ENCODE measurements around the gene BPIFB1.

BPIFB1 gene

GRCh38 chr20:33277471-33278441 lies 5.3 kb upstream of the BPIFB1 start:
- TF ChIP-seq, protein P1, sequence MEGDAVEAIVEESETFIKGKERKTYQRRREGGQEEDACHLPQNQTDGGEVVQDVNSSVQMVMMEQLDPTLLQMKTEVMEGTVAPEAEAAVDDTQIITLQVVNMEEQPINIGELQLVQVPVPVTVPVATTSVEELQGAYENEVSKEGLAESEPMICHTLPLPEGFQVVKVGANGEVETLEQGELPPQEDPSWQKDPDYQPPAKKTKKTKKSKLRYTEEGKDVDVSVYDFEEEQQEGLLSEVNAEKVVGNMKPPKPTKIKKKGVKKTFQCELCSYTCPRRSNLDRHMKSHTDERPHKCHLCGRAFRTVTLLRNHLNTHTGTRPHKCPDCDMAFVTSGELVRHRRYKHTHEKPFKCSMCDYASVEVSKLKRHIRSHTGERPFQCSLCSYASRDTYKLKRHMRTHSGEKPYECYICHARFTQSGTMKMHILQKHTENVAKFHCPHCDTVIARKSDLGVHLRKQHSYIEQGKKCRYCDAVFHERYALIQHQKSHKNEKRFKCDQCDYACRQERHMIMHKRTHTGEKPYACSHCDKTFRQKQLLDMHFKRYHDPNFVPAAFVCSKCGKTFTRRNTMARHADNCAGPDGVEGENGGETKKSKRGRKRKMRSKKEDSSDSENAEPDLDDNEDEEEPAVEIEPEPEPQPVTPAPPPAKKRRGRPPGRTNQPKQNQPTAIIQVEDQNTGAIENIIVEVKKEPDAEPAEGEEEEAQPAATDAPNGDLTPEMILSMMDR (conservative IDR thresholded peaks at IDR 0.05): no peak
- no peak for TF ChIP-seq ZFX (IDR thresholded peaks at IDR 0.05)
- no peak overlapping the region for H3K27ac ChIP-seq

DNA sequence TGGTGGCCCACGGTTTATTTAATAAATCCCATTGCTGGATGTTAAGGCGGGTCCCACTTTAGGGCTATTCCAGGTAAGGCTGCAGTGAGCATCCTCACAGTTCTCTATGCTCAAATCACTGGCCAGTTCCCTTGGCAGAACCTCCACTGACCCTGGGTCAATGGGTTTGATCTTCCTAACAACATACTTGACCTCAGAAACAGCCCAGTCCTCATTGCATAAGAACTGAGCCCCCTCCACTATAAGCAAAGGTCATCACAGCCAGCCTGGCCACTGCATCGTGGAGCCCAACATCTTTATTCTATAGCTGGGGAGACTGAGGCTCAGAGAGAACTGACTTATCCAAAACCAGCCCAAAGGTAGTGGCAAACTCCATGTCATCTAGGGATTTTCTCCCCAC lies 4.3 kb upstream of the BPIFB1 start:
- H3K27ac ChIP-seq: no peak overlapping the region
- TF ChIP-seq, protein P1 (conservative IDR thresholded peaks at IDR 0.05): no peak
- TF ChIP-seq ZFX (IDR thresholded peaks at IDR 0.05): no peak

DNA sequence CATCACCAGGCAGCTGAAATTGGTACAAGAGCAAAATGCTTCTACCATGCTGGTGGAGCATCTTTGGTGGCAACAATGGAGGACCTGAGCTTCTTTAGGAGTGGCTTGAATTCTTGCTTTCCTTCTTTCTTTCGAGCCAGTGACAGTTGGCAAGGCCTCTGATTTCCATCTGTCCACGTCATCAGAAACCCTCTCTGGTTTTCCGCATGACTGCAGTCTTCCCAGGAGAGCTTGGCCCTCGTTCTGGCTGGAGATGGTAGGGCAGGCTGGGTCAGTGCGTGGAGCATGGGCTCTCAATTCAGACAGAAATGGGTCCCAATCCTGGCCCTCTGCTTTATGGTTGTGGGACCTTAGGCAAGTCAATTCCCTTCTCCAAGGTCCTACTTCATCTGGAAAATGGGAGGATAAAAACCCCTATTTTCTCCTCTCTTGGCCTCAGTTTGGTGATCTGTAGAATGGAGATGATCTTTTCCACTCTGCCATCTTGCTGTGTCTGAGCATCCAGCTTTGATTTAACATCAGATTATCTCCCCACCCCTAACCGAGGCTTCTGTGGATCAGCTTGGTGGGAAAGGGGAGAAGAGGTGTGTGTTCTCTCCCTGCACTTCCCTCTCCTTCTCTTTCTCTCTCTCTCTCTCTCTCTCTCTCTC lies 3.6 kb upstream of the BPIFB1 start:
- TF ChIP-seq ZFX (IDR thresholded peaks at IDR 0.05): no peak
- TF ChIP-seq, protein P1 (conservative IDR thresholded peaks at IDR 0.05): no peak
- H3K27ac ChIP-seq: no peak overlapping the region

- H3K27ac ChIP-seq: no peak overlapping the region
- TF ChIP-seq, protein P1 (conservative IDR thresholded peaks at IDR 0.05): no peak
- no peak for TF ChIP-seq ZFX (IDR thresholded peaks at IDR 0.05)
Observed at GRCh38 chr20:33280000-33280680, 2.9 kb upstream of the BPIFB1 start.

DNA sequence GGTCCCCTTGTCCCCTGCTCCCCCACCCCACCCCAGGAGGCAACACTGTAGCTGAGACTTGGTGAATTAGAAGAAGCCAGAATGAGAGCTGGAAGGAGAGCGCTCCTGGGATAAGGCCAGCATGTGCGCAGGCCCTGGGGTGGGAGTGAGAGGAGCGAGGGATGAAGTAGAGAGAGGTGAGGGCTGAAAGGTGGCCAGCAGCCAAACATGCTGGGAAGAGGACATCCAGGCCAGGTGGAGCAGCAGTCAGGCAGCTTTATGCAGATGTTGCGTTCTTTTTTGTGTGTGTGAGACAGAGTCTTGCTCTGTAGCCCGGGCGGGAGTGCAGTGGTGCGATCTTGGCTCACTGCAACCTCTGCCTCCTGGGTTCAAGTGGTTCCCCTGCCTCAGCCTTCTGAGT lies 2.2 kb upstream of the BPIFB1 start:
- TF ChIP-seq, protein P1 (conservative IDR thresholded peaks at IDR 0.05): no peak
- no peak for TF ChIP-seq ZFX (IDR thresholded peaks at IDR 0.05)
- H3K27ac ChIP-seq: no peak overlapping the region

DNA sequence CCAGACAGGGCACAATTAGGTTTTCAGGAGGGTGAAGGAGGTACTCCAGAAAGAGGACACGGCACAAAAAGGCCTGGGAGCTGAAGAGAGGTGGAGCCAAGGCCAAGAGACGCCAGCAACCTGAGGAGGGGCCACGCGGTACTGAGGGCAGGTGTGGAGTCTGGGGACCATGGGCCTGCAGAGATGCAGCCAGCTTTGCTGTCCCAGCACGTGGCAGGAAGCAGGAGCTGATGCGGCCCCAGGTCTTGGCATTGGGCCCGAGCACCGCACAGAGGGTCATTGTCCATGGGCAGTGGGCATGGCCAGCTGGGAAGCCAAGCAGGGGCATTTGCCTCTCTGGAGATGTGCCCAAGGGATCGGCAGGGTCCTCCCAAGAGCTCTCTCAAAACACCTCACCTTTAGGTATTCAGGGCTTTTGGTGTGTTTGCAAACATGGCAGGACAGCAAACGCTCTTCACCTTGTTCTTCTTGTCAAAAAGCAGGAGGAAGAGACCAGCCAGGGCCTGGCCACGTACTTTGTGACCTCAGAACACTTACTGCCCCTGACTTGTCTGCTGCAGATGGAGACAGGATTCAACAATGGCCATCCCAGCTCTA lies 1.4 kb upstream of the BPIFB1 start:
- H3K27ac ChIP-seq: no peak overlapping the region
- TF ChIP-seq, protein P1 (conservative IDR thresholded peaks at IDR 0.05): no peak
- TF ChIP-seq ZFX (IDR thresholded peaks at IDR 0.05): no peak
